ENCODE results near the gene HAPLN3. TPM values are rescaled to one million over a fixed set of nuclear protein-coding genes. Genes with fewer than 3 reads are reported as not detected.

Gene HAPLN3
- total and polyA plus RNA-seq, 9 donors = 2.7 to 10.0 (median 3.9) TPM

DNA sequence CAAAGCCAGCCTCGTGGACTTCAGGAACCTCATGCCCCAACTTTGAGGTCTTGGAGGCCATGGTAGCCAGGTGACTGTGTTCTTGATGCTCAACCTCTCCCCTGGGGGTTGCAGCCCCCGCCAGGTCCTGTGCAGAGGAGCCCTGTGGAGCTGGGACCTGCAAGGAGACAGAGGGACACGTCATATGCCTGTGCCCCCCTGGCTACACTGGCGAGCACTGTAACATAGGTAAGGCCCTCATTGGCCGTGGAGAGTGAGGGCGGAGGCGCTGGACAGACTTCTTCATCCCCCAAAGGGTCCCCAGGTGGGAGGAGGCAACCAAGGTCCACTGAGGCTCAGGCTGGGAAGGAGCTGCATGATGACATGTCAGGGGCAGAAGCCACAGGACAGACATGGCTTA is 35.1 kb downstream of the HAPLN3 start:
- intact Hi-C loops (cut with DNase I) = no loop called here
- no peak for DNase-seq
- H3K4me3 ChIP-seq = no peak overlapping the region

DNA sequence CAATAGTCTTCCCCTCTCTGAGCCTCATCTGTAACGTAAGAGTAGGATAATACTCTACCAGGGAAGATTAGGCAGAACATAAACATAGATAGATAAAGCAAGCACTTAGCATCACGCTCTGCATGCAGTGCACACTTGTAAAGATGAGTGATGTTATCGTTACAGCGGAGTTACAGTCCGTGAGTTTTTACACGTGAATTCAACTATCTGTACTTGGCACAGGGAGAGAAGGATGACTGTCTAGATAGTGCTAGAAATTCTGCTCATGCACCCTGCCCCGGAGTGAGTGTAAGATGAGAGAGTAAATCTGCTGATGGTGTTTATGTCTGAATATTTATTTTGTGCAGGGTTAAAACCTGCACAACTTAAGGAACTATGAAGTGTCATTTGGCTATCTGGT is 35.8 kb downstream of the HAPLN3 start:
- Histone ChIP-seq H3K4me3 (no peak overlapping the region), H3K9me3 (no peaks in the 10 kb centered on the region), H3K27me3 (no peaks in the 10 kb centered on the region), H3K27ac (no peak overlapping the region), H3K36me3 (no peaks in the 10 kb centered on the region), H3K4me1 (ENCODE audit: insufficient read depth) (no peaks in the 10 kb centered on the region)
- TF ChIP-seq POLR2A (IDR thresholded peaks at IDR 0.05) = no peak
- TF ChIP-seq, protein P1, sequence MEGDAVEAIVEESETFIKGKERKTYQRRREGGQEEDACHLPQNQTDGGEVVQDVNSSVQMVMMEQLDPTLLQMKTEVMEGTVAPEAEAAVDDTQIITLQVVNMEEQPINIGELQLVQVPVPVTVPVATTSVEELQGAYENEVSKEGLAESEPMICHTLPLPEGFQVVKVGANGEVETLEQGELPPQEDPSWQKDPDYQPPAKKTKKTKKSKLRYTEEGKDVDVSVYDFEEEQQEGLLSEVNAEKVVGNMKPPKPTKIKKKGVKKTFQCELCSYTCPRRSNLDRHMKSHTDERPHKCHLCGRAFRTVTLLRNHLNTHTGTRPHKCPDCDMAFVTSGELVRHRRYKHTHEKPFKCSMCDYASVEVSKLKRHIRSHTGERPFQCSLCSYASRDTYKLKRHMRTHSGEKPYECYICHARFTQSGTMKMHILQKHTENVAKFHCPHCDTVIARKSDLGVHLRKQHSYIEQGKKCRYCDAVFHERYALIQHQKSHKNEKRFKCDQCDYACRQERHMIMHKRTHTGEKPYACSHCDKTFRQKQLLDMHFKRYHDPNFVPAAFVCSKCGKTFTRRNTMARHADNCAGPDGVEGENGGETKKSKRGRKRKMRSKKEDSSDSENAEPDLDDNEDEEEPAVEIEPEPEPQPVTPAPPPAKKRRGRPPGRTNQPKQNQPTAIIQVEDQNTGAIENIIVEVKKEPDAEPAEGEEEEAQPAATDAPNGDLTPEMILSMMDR (IDR thresholded peaks at IDR 0.05) = no peak
- TF ChIP-seq EP300 (IDR thresholded peaks at IDR 0.05) = no peak
- 26 to 39% (median 33%) methylated on average over 7 of the region's 7 CpGs for WGBS, 3 donors
- intact Hi-C loops (cut with DNase I) = no loop called here
- no peak for DNase-seq

More for the DNA sequence above, 35.1 kb downstream of the HAPLN3 start:
- TF ChIP-seq POLR2A (IDR thresholded peaks at IDR 0.05) (no peak), EP300 (IDR thresholded peaks at IDR 0.05) (no peak)
- TF ChIP-seq, protein P1 (IDR thresholded peaks at IDR 0.05) = no peak
- no peaks in the 10 kb centered on the region for H3K27me3 ChIP-seq
- no peaks in the 10 kb centered on the region for H3K36me3 ChIP-seq
- no peaks in the 10 kb centered on the region for H3K9me3 ChIP-seq
- 82 to 88% (median 85%) methylated on average over 7 of the region's 7 CpGs for WGBS, 3 donors
- H3K4me1 ChIP-seq (ENCODE audit: insufficient read depth) = no peaks in the 10 kb centered on the region
- no peak overlapping the region for H3K27ac ChIP-seq

DNA sequence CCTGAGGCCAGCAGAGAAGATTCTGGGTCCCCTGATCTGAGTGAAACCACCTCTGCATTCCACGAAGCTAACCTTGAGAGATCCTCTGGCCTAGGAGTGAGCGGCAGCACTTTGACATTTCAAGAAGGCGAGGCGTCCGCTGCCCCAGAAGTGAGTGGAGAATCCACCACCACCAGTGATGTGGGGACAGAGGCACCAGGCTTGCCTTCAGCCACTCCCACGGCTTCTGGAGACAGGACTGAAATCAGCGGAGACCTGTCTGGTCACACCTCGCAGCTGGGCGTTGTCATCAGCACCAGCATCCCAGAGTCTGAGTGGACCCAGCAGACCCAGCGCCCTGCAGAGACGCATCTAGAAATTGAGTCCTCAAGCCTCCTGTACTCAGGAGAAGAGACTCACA is 36.4 kb downstream of the HAPLN3 start:
- 88 to 93% (median 88%) methylated on average over 11 of the region's 11 CpGs for WGBS, 3 donors
- intact Hi-C loops (cut with DNase I) = no loop called here

DNA sequence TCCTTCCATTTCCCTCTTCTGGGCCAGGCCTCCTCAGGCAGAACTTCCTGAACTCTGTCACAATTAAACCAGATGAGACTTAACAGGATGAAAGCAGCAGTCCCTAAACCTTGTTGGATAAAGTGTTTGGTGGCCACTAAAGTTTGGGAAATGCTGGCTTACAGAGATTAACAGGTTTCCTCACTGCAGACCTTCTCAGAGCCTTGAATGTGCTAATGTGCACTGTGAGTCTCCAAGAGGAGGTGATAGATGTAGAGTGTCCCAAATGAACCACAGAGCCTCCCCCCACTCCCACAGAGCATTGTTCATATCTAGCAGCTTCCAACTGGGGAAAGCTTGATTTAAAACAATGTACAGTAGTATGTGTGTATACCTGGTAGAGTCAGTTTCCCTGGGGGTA is 42.9 kb downstream of the HAPLN3 start:
- H3K27ac ChIP-seq = no peak overlapping the region
- TF ChIP-seq EP300 (IDR thresholded peaks at IDR 0.05) = no peak
- no peak for TF ChIP-seq POLR2A (IDR thresholded peaks at IDR 0.05)
- TF ChIP-seq, protein P1 (IDR thresholded peaks at IDR 0.05) = no peak
- H3K27me3 ChIP-seq = no peaks in the 10 kb centered on the region
- DNase-seq = no peak
- intact Hi-C loops (cut with DNase I) = no loop called here
- no peak overlapping the region for H3K4me3 ChIP-seq
- no peaks in the 10 kb centered on the region for H3K4me1 ChIP-seq (ENCODE audit: insufficient read depth)
- no peaks in the 10 kb centered on the region for H3K36me3 ChIP-seq
- H3K9me3 ChIP-seq = no peaks in the 10 kb centered on the region

More for the DNA sequence above, 36.4 kb downstream of the HAPLN3 start:
- H3K27ac ChIP-seq = no peak overlapping the region
- no peak for DNase-seq
- H3K36me3 ChIP-seq = no peaks in the 10 kb centered on the region
- H3K4me3 ChIP-seq = no peak overlapping the region
- H3K9me3 ChIP-seq = no peaks in the 10 kb centered on the region
- no peaks in the 10 kb centered on the region for H3K27me3 ChIP-seq
- no peaks in the 10 kb centered on the region for H3K4me1 ChIP-seq (ENCODE audit: insufficient read depth)
- TF ChIP-seq EP300 (IDR thresholded peaks at IDR 0.05) (no peak), POLR2A (IDR thresholded peaks at IDR 0.05) (no peak)
- TF ChIP-seq, protein P1 (IDR thresholded peaks at IDR 0.05) = no peak

All from ovary (tissue), 9 donors.